Cortex of kidney (tissue), 1 donor: ENCODE results near the gene ATP8A1.

Experiments used
- DNase-seq: peaks from one replicate; lab custom pipeline; 2025; lab: John Stamatoyannopoulos, UW

The ATP8A1 gene

DNA sequence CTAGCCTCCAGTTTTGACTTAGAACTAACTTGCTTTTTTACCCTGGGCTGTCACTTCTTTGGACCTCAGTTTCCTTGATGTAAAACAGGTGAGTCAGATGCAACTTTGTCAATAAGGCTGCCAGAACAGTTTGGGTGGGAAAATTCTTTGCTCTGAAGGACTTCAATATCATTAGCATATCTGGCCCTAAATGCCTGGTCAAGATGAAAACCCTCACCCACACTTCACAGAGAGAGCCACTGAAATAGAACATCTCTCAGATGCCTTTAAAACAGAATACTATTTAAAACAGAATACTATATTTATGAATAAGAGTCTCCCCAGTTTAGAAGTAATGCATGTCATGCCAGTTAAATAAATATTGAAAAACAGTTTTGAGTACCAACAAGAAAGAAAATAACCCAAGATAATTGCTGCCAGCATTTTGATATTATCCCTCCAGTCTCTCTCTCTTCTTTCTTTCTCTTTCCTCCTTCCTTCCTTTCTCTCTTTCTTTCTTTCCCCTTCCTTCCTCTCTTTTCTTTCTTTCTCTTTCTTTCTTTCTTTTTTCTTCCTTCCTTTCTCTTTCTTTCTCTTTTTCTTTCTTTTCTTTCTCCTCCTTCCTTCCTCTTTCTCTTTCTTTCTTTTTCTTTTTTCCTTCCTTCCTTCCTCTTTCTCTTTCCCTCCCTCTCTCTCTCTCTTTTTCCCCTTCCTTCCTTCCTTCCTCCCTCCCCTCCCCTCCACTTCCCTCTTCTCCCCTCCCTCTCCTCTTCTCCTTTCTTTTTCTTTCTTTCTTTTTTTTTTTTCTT is 292.4 kb downstream of the ATP8A1 start:
- no peak for DNase-seq

DNA sequence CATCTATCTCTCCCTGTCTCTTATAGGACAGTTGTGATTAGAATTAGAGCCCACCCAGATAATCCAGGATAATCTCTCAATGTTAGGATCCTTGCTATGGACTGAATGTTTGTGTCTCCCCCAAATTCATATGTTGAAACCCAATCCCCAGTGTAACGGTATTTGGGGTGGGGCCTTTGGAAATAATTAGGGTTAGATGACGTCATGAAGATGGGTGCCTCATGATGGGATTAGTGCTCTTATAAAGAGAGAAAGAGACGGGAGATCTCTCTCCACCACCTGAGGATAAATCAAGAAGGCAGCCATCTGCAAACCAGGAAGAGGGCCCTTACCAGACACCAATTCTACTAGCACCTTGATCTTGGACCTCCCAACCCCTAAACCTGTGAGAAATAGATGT is 293.3 kb downstream of the ATP8A1 start:
- DNase-seq: no peak

DNA sequence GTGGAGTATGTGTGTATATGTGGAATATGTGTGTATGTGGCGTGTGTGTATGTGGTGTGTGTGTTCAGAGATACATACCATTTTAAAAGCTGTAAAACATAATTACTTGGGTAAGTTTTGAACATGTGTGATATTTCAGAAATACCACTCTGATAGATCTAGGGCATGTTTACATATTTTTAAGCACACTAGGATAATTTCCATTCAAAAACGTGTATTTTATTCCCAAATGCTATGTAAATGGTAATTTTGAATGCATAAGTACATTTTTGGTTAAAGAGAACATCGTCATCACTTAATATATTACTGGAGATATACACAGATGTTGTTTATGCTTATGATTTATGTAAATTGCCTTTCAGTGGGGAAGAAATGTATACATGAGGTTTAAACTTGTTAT is 294.3 kb downstream of the ATP8A1 start:
- DNase-seq: no peak

DNA sequence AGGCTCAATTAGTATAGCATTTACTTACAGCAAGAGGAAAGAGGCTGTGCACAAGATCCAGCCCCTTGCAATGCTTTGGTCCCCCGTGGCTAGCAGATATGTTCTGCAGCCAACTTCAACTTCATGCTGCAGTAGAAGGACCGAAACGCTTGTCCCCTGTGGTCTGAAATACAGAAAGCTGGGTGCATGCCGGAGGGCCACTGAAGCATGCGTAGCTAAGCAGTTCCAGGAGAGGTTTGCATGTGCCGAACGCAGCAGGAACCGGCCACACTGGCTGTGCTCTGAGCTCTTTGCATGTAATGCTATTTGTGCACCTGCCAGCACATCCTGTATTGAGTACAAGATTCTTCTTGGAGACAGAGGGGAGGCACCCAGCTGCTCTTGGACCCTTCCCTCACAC is 295.4 kb downstream of the ATP8A1 start:
- no peak for DNase-seq

DNA sequence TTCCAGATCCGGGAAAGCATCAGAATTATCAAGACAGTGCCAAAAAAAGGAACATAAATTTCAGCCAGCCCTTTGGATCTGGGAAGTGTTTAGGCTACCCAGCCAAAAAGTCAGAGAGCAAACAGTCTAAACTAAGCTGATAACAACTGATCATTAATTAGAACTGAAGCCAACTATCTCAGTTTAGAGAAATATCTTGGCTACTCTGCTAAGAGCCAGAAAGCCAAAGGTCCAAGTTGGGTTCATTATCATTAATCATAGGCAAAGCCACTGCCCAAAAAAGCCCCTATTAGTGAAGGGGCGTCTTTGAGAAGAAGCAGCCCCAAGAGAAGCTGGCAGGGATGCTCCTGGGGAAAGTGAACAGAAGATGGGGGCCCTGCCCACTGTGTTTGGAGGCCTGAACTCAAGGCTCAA is 296.6 kb downstream of the ATP8A1 start:
- no peak for DNase-seq

DNA sequence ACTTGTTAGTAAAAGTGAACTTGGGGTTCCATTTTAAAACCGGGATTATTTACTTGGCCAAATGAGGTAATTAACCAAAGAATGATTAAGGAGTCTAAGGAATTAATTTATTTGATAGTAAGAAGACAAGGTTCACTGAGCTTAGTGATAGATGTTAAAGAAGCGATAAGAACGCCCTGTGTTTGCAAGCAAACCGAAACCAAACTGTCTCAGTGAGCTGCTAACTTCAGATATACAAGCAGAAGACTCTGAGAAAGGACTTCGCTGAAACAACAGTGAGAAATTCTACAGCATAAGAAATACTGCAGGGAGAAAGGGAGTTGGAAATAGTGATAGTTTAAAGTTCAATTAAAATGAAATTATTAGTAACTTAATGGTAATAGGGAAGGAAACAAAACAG is 297.2 kb downstream of the ATP8A1 start:
- DNase-seq: no peak
